Hepatic stellate cell (primary cell): ENCODE measurements around the gene DLG2.
"Not testable (repeated sequence)": the region's sequence is repeated elsewhere in the genome, so short reads cannot be mapped to it uniquely, and the experiment has no call there.

ENCODE experiments used
- DNase-seq: peaks from one replicate; pipeline ENCODE4 v3.0.0; 2011; ENCODE audit warnings: low spot score

The DLG2 gene

DNA sequence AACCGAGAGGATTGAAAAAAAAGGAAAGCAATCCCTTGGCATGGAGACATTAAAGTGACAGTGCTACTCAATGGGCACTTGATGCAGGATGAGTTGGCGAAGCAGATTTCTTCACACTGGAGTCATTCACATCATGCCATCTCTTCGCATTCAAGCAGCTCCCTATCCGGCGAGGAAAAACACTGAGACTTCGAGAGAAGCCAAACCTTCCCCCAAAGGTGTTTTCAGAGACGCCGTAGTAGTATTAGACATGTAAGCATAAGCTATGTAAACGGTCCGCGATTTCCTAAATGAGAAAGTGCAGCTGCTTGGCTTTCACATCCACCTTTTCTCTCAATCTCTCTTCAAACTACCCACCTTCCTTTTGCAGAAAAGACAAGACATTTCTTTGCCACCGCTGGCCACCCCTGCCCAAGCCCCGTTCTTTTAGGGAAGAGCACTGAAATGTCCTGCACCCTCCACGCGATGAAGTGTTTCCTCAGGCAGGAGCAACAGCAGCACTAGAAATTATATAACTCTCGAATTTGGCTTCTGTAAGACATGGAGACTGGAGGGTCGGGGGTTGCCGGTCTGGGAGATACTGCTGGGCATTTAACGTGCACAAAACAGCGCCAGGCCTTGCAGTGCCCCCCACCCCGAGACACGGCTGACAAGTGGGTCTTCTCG lies at the start of gene DLG2:
DLG2 (minus strand) TSS at position 13 of the 666 bp plus-strand sequence.
- peak; percentile 14 for DNase-seq

DNA sequence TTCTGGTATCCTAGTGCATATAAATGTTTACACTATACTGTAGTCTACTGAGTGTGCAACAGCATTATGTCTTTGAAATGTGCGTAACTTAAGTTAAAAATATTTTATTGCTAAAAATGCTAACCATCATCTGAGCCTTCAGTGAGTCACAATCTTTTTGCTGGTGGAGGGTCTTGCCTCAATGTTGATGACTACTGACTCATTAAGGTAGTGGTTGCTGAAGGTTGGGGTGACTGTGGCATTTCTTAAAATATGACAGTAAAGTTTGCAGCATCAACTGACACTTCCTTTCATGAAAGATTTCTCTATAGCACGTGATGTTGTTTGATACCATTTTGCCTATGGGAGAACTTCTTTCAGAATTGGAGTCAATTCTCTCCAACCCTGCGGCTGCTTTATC lies 46.2 kb upstream of the DLG2 start:
- no peak for DNase-seq

DNA sequence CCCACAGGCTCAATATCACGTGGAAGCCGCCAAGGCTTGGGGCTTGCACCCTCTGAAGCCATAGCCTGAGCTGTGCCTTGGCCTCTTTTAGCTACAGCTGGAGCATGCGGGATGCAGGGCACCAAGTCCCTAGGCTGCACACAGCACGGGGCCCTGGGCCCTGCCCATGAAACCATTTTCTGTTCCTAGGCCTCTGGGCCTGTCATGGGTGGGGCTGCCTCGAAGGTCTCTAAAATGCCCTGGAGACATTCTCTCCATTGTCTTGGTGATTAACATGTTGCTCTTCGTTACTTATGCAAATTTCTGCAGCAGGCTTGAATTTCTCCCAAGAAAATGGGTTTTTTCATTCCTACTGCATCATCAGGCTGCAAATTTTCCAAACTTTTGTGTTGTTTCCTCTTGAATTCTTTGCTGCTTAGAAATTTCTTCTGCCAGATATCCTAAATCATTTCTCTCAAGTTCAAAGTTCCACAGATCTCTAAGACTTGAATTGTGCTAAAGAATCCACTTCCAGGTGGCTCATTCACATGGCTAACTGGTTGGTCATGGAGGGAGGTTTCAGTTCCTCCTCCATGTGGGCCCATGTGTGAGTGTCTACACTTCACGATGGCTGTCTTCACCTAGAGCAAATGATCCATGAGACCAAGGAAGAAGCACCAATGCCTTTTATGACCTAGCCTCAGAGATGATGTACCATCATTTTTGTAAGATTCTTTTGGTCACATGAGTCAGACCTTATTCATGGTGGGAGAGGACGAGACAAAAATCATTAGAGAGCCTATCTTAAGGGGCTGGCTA lies 45.2 kb upstream of the DLG2 start:
- DNase-seq: no peak

DNA sequence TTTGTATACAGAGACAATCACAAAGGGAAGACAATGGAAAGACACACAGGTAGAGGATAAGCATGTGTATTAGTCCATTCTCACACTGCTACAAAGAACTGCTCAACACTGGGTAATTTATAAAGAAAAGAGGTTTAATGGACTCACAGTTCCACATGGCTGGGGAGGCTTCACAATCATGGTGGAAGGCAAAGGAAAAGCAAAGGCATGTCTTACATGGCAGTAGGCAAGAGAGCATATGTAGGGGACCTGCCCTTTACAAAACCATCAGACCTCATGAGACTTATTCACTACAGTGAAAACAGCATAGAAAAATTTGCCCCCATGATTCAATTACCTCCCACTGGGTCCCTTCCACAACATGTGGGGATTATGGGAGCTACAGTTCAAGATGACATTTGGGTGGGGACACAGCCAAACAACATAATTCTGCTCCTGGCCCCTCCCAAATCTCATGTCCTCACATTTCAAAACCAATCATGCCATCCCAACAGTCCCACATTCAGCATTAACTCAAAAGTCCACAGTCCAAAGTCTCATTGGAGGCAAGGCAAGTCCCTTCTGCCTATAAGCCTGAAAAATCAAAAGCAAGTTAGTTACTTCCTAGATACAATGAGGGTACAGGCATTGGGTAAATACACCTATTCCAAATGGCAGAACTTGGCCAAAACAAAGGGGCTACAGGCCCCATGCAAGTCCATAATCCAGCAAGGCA lies 44.0 kb upstream of the DLG2 start:
- not testable (repeated sequence) for DNase-seq

DNA sequence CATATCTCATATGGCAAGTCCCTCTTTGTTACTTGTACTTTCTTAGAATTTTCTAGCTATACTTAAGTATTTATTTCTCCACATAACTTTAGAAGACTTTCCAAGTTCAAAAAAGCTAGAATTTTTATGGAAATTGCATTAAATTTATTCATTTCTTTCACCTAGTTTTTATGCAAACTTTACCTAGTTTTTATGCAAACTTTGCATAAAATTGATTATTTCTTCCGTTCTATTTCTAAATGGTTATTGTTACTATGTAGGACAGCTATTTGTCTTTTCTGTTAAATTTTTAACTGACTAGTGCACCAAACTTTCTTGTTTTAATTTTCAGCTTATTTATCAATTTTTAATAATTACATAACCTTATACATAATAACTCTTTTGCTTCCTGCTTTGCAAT lies 41.0 kb upstream of the DLG2 start:
- DNase-seq: no peak

DNA sequence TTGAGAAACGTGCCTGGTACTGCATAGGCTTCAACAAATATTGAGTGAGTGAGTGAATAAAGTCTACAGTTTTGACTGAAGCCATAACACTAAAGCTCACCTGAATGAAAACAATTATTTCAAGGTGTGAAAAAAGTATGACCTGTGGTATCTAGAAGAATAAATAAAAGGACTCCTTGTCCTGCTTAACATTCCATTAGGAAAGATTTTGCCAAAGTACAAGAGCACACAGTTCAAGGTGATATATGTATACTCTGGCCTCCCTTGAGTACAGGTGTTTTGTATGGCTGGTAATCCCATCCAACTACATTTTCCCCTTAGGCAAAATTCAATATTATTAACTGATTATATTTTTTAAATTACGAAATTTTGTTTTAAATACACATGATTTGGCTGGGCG lies 39.5 kb upstream of the DLG2 start:
- no peak for DNase-seq

DNA sequence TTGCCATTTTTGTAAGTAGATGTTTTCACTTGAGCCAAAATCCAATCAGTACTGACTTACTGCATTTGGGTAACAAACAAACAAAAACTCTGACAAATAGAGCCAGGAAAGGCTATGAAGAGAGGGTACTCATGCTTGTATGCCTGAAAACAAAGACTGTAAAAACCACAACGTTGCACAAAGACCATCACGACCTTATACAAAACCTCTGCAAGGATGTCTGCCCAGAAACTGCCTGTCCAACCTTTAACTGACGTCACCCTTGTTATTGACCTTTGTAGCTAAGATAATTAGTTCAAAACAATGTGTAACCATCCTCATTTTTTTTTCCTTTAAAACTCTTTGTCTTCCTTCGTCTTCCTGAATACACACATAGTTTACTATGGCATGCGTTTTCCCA lies 38.6 kb upstream of the DLG2 start:
- DNase-seq: no peak

DNA sequence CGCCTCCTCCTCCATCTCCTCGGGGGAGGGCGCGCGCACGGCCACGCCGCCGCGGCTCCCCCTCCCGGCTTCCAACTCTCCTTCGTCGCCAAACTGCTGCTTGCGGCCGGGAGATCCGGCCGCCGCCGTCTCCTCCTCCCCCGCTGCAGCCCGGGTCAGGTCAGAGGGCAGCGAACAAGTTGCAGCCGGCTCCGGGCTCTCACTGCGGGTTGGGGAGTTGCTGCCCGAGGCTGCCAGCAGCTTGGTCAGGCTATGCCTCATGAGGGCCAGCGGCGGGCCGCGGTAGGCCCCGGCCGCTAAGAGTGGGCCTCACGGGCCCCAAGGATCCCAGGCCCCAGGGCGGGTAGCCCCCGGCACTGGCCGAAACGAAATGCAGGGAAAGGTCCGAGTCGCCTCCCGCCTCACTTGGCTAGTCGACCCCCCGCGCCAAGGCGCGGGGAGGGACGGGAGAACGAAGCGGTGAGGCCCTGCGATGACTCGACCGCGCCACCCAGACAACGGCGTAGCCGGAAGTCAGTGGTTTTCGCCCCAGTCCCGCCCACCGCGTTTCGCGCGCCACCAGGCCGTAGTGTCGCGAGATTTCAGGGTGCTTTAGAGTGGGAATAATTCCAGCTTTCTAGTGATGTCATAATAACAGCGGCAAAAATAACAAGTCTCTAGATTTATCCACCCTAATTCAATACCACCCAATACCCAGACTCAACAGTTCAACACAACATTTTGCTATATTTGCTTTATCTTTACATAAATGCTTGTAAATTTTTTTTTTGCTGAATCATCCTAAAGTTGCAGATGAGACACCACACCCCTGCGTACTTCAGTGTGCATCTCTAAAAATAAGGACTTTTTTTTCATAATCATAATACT lies 37.7 kb upstream of the DLG2 start, which contains the start of gene CREBZF:
CREBZF (minus strand) TSS at position 515 of the 867 bp plus-strand sequence; CDS start at position 261, 254 bp downstream.
- DNase-seq: peak; percentile 90

DNA sequence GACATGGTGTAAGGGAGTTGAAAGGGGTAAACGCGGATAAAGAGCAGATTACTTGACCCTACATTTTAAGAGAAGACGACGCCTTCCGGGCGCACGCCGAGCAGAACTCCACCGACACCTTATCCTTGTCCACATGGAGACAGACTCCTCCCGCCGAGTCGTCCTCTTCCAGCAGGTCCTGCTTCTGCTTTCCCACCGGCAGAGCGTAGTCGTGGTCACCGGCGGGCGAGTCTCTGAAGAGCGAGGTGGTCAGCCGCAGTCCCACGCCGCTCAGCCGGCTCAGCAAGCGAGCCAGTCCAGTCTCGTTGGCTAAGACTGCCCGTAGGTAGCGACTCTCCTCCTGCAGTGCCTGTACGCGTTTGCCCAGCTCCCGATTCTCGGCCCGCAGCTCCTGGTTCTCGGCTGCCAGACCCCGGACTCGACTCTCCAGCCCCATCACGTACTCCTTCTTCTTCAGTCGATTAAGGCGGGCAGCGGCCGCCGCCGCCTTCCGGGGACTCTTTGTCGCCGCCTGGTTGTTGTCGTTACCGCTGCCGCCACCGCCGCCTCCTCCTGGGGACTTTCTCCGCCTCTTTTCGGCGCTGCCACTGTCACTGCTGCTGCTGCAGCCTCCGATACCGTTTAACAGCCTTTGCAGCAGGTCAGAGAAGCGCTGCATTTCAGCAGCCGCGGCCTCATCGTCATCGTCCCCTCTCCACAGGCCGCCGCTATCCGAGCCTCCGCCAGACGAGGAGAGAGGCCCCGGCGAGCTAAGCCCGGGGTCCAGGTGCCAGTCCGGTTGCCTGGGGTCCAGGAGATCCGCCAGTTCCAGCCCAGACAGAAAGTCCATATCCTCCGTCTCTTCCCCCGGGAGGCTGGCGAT lies 36.8 kb upstream of the DLG2 start:
- peak; percentile 64 for DNase-seq

DNA sequence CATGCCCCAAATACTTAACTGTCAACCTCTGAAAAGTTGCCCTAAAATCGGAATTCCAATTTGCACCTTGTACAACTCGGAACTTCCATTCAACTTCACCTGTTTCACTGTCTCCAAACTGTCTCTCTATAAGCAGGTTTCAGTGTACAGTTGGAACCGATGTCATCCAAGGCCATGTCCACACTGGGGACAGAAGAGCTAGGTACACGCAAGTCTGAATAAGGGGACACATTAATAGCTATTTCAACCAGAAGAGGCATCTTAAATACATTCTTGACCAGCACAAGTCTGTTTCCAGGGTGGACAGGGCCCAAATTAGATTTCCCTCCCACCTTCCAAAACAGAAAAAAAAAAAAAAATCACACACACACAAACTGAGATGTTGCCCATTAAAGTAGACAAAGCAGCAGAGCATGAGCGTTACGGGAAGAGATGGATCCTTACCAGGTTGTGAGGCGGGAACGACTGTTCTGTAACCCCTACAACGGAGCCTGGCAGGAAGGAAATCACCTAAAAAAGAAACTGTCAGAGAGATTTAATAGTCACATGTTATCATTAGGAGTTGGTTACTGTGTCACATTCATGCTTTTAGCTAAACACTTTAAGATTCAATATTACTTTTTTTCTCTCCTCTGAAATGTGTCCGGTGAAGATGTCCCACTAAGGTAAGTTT lies 36.1 kb upstream of the DLG2 start:
- DNase-seq: no peak

DNA sequence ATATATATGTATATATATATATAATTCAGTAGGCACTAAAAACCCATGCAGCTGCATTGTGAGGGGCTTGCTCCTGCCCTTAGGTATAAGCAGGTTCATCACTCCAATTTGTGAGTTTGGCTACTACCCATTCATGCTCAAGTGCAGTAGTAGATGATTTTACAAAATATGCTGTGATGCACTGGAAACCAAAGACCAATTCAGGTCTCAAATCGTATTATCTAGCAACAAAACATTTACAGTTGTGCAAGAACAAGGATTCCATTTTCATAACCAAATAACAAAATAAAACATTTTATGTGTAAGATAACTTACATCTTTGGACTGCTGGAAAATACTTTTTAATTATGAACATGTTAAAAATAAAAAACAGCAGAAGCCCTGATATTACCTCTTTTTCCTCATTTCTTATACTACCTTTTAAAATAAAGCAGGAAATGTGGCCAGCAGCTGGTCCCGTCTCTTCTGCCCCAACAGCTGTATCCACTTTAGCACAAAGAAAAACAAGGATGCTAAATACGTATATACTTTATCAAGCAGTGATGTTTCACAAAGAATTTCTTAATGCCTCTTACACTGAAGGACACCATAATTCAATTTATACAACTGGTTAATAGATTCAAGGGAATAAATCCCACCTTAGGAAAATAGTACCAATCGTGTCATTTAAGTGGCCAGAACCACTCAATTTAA lies 35.0 kb upstream of the DLG2 start:
- DNase-seq: peak; percentile 13

DNA sequence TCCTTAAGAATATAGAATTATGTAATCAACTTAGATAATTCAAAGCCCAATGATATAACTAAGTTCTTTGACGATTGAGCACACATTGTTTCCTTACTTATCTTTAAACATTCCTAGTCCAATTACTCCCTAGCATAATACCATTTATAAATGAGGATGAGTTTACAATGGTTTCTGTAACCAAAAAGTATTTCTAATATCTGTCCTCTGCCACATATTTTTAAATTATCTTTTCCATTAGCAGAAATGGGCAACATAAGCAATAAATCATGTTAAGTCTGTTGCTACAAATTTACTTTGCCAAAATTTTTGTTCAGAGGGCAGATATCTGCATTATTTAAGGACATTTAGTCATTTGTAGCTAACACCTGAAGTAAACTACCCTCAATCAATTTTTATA lies 31.0 kb upstream of the DLG2 start:
- DNase-seq: no peak

DNA sequence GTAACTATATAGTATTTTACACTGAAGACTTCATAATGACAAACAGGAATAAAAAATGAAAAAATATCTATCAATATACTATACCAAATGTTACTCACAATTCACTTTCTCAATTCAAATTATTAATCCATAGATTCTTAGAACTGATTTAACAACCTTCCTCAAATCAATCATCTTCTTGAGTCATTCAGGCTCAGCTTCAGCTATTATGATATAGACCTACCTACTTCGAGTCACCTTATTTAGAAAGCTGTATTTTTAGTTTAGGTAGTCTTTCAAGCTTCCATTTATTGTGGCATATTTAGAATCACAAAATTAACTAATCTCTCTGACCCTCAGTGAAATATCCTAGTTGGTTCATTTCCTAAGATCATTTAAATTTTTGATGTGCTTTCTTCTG lies 29.6 kb upstream of the DLG2 start:
- no peak for DNase-seq

DNA sequence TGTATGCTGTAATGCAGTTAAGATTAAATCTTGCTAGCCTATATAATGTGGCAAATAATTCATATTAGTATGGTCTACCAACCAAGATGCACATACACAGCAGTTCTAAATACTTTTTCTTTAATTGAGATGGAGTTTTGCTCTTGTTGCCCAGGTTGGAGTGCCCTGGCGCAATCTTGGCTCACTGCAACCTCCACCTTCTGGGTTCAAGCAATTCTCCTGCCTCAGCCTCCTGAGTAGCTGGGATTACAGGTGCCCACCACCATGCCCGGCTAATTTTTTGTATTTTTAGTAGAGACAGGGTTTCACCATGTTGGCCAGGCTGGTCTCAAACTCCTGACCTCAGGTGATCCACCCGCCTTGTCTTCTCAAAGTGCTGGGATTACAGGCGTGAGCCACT lies 27.2 kb upstream of the DLG2 start:
- DNase-seq: not testable (repeated sequence)

DNA sequence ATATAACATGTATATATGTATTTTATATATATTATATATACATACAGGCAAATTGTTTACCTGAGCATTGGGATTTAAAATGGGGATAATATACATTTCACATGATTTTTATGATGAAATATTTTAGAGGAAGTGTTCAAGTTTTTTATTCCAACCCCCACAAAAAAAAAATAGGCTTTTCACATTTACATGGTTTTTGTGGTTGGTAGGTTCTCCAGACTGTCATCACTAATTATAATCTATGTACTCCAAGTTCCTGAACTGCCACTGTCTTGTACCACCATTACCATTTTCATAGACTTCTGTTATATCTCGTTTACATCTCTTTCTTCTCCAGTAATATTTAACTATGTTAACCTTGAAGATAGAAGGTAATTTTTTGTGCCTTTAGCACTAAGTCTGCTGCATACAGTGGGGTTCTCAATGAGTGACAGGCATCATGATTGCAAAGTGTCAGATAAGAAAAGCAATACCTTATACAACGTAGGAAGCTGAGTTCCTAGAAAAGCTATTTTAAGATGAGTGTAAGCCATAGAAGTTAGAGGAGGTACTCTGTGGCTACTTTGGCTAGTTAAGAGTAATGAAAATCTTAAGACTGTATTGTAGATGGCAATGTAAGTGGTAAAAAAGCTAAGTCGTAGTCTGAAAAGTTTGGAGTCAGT lies 25.8 kb upstream of the DLG2 start:
- DNase-seq: no peak

DNA sequence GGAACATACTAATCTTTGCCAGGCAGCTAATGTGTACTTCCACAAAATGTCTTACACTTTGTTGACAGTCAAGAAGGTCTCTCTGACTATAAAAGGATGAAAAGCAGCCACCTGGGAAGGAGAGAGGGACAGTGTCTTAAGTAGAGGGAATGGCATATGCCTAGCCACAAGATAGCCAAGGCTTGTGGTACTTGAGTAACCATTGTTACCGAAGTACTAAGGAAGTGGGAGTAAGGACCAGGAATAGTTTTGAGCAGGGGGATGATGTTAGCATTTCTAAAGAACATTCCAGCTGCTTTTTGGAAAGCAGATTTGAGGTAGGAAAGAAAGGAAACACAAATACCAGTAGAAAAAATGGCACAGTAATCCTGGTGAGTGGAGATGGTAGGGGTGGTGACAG lies 24.0 kb upstream of the DLG2 start:
- no peak for DNase-seq

DNA sequence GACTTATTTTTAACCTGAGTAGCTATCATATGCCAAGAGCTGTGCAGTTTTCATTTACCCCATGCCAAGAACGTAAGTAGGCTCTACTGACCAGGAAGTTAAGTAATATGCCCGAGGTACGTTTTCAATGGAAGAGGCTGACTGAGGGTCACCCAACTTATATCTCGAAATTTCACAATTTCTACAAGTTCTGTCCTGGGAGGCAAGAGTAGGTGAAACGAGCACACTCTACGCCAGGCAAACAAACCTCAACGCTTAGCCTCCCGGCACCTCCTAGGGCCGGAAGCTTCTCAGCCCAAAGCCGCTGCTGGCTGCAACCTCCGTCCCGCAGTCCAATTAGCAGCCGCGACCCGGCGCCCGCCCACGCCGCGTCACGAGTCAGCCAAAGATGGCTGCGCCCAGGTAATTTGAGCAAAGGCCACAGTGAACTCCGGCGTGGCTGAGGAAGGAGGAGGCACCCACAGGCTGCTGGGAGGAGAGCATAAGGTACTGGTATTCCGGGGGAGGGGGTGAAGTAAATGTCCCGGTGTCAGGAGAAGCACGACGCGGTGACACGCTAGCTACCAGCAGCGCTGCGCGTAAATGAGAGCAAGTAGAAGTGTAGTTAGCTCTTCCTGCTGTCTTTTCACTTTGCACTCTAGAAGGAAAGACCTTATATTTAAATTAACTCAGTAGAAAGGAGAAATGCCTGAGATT lies 20.6 kb upstream of the DLG2 start, which contains the start of gene TMEM126A:
TMEM126A (plus strand) TSS at position 364 of the 696 bp plus-strand sequence. CDS start 2,289 bp downstream, outside the sequence.
- DNase-seq: peak; percentile 72

DNA sequence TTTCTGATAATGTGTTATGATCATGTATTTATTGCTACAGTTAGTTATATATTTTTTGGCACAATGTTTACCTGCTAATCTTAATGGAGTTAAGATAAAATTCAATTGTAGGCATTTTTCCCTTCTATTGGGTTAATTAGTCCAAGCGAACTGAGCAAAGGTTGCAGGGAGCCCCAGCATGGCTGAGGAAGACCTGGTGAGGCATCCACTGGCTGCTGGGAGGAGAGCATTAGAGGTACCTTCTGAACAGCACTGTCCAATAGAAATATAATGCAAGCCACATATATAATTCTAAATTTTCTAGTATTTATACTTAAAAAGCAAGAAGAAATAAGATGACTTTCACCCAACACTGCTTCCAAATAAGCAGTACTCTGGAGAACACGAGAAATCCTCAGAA lies 19.9 kb upstream of the DLG2 start:
- DNase-seq: no peak
